K562 (cell line): ENCODE measurements around the gene ETV4. TPM values are rescaled to one million over a fixed set of nuclear protein-coding genes. Genes with fewer than 3 reads are reported as not detected.

ENCODE experiments used
- ARID1B ChIP-seq: fragments of 450-650 bp; IDR thresholded peaks from 2 replicates; pipeline ENCODE4 v1.6.1; 2016; ENCODE audit warnings: antibody characterized with exemption, mild to moderate bottlenecking, inconsistent platforms
- CBX1 ChIP-seq: sonication (generic); IDR thresholded peaks from 2 replicates; pipeline ENCODE4 v1.6.1; 2016; ENCODE audit warnings: antibody characterized with exemption, low read depth, mild to moderate bottlenecking
- CTCF ChIP-seq, 3 experiments: IDR thresholded peaks in 2 of 3; conservative IDR thresholded peaks in 1 of 3; 2 replicates each; pipeline ENCODE4 v1.5.1; 2011 to 2012; ENCODE audit warnings: low read length in 3 of 3, mild to moderate bottlenecking in 3 of 3, control low read depth in 2 of 3, improper control_type of control experiment in 1 of 3, inconsistent platforms in 1 of 3, low read depth in 1 of 3, mixed read lengths in 1 of 3, moderate library complexity in 1 of 3; ENCODE audit not compliant: insufficient read depth in 2 of 3
- GABPB1 ChIP-seq: sonication (generic); formaldehyde crosslinking; IDR thresholded peaks from 2 replicates; pipeline ENCODE4 v1.8.0; 2022; ENCODE audit warnings: mild to moderate bottlenecking, missing genetic modification reagents
- HDAC3 ChIP-seq: fragments of 450-650 bp; IDR thresholded peaks from 2 replicates; pipeline ENCODE4 v1.6.1; 2018; ENCODE audit warnings: borderline replicate concordance, mild to moderate bottlenecking, moderate library complexity; ENCODE audit not compliant: partially characterized antibody
- PHTF2 ChIP-seq: fragments of 250-450 bp; sonication (Bioruptor Pico); IDR thresholded peaks from 2 replicates; pipeline ENCODE4 v1.5.0; 2021; ENCODE audit warnings: mild to moderate bottlenecking
- POLR2AphosphoS5 ChIP-seq: IDR thresholded peaks from 2 replicates; pipeline ENCODE4 v1.6.1; 2011; ENCODE audit warnings: mild to moderate bottlenecking, low read depth, low read length, moderate library complexity; ENCODE audit not compliant: control insufficient read depth, insufficient read depth
- RB1 ChIP-seq: fragments of 450-650 bp; IDR thresholded peaks from 2 replicates; pipeline ENCODE4 v1.6.1; 2017; ENCODE audit warnings: low read depth, mild to moderate bottlenecking
- RHOXF2B ChIP-seq: fragments of 250-450 bp; sonication (Bioruptor Pico); conservative IDR thresholded peaks from 2 replicates; pipeline ENCODE4 v1.5.1; 2021
- SIX5 ChIP-seq, 2 experiments: IDR thresholded peaks; 2 replicates each; pipeline ENCODE4 v1.6.1; 2011; ENCODE audit warnings: low read length in 2 of 2, borderline replicate concordance in 1 of 2, low read depth in 1 of 2, mild to moderate bottlenecking in 1 of 2, moderate library complexity in 1 of 2; ENCODE audit not compliant: insufficient read depth in 1 of 2
- SLC30A9 ChIP-seq: fragments of 250-450 bp; sonication (Bioruptor Pico); IDR thresholded peaks from 2 replicates; pipeline ENCODE4 v1.8.0; 2022; ENCODE audit warnings: mild to moderate bottlenecking, moderate library complexity
- SPI1 ChIP-seq: IDR thresholded peaks from 2 replicates; pipeline ENCODE4 v1.6.1; 2011; ENCODE audit warnings: low read depth, low read length, control low read depth, borderline replicate concordance
- TAL1 ChIP-seq: fragments of 450-650 bp; IDR thresholded peaks from 2 replicates; pipeline ENCODE4 v1.6.1; 2016; ENCODE audit warnings: mild to moderate bottlenecking
- THRA ChIP-seq: fragments of 450-650 bp; IDR thresholded peaks from 2 replicates; pipeline ENCODE4 v1.6.1; 2017; ENCODE audit warnings: mild to moderate bottlenecking, moderate library complexity
- ZNF3 ChIP-seq: fragments of 250-450 bp; sonication (Bioruptor Pico); IDR thresholded peaks from 2 replicates; pipeline ENCODE4 v1.5.0; 2021; ENCODE audit warnings: mild to moderate bottlenecking, moderate library complexity
- polyA plus RNA-seq, 8 experiments: library from polyadenylated mRNA; depleted of rRNA in 4 of 8; stranded (reverse) in 5 of 8; unstranded in 3 of 8; fragments of >200 nt; fragmentation: Nextera tagmentation in 2 of 8; fragmentation: Illumina TruSeq in 1 of 8; extraction: Ambion mirVana in 2 of 8; extraction: Trizol in 1 of 8; gene quantifications; 2 replicates each; pipeline versions ENCODE4 v1.2.1 to v1.2.3, GENCODE V29; 2011 to 2014; ENCODE audit warnings: inconsistent platforms in 1 of 8, missing spikeins in 1 of 8
- total RNA-seq, 7 experiments: library from RNA; depleted of rRNA in 6 of 7; stranded (reverse); fragments of >200 nt in 6 of 7; fragmentation: Illumina TruSeq in 2 of 7; extraction: Trizol in 2 of 7; gene quantifications; 2 replicates each; pipeline versions ENCODE4 v1.2.1 to v1.2.3, GENCODE V29; 2011 to 2021; ENCODE audit warnings: low replicate concordance in 1 of 7
- TF ChIP-seq, protein P1 (sequence below), 2 experiments: fragments of 450-650 bp in 1 of 2; sonication (generic) in 1 of 2; formaldehyde crosslinking in 1 of 2; IDR thresholded peaks; 2 replicates each; pipeline versions ENCODE4 v1.7.1 to v1.9.0; 2016 to 2022; ENCODE audit warnings: inconsistent platforms in 1 of 2, mild to moderate bottlenecking in 1 of 2, missing genetic modification reagents in 1 of 2

The ETV4 gene
- total and polyA plus RNA-seq, 9 of the 15 experiments (the other 6 are each of a cell fraction or from before 2014, with no cell fraction given), result 5.5 to 66.3 (median 28.2) TPM

- TF ChIP-seq THRA, result no peak
- no peak for TF ChIP-seq ZNF3 (CRISPR knock-in tag)
- TF ChIP-seq, protein P1, sequence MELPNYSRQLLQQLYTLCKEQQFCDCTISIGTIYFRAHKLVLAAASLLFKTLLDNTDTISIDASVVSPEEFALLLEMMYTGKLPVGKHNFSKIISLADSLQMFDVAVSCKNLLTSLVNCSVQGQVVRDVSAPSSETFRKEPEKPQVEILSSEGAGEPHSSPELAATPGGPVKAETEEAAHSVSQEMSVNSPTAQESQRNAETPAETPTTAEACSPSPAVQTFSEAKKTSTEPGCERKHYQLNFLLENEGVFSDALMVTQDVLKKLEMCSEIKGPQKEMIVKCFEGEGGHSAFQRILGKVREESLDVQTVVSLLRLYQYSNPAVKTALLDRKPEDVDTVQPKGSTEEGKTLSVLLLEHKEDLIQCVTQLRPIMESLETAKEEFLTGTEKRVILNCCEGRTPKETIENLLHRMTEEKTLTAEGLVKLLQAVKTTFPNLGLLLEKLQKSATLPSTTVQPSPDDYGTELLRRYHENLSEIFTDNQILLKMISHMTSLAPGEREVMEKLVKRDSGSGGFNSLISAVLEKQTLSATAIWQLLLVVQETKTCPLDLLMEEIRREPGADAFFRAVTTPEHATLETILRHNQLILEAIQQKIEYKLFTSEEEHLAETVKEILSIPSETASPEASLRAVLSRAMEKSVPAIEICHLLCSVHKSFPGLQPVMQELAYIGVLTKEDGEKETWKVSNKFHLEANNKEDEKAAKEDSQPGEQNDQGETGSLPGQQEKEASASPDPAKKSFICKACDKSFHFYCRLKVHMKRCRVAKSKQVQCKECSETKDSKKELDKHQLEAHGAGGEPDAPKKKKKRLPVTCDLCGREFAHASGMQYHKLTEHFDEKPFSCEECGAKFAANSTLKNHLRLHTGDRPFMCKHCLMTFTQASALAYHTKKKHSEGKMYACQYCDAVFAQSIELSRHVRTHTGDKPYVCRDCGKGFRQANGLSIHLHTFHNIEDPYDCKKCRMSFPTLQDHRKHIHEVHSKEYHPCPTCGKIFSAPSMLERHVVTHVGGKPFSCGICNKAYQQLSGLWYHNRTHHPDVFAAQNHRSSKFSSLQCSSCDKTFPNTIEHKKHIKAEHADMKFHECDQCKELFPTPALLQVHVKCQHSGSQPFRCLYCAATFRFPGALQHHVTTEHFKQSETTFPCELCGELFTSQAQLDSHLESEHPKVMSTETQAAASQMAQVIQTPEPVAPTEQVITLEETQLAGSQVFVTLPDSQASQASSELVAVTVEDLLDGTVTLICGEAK (IDR thresholded peaks at IDR 0.05), result no peak
- TF ChIP-seq, protein P1 (CRISPR knock-in tag; IDR thresholded peaks at IDR 0.05), result no peak
- no peak for TF ChIP-seq CBX1
- no peak for TF ChIP-seq SPI1
- no peak for TF ChIP-seq HDAC3
- TF ChIP-seq TAL1, result no peak
- TF ChIP-seq ARID1B, result no peak
- peak; percentile 92 to 95 (median 93) for TF ChIP-seq CTCF (IDR thresholded peaks at IDR 0.05 in 2 of 3, conservative IDR thresholded peaks at IDR 0.05 in 1 of 3; ENCODE audit: insufficient read depth in 2 of 3, low read depth in 1 of 3, low read length in 3 of 3)
- TF ChIP-seq PHTF2 (CRISPR knock-in tag), result no peak
- no peak for TF ChIP-seq SLC30A9 (CRISPR knock-in tag)
- TF ChIP-seq RHOXF2B (CRISPR knock-in tag), result no peak
- TF ChIP-seq POLR2AphosphoS5, result no peak
- 0 out of 2 replicates have a peak, but pooled peaks have one; percentile 35 for TF ChIP-seq RB1
- TF ChIP-seq SIX5 (IDR thresholded peaks at IDR 0.05; ENCODE audit: borderline replicate concordance in 1 of 2, insufficient read depth in 1 of 2, low read depth in 1 of 2, low read length in 2 of 2), result no peak
- TF ChIP-seq GABPB1 (CRISPR knock-in tag), result no peak
Observed at GRCh38 chr17:43576563-43577229, 30.6 kb upstream of the ETV4 start (continued).
